H1 (cell line): ENCODE data around the gene ARHGAP10. TPM values are rescaled to one million over a fixed set of nuclear protein-coding genes. Genes with fewer than 3 reads are reported as not detected.

Experiments
- CTCF ChIA-PET: fragments of 300-600 bp; sonication (Branson Sonifier 250); formaldehyde crosslinking; loops from one replicate; lab custom pipeline; 2021; ENCODE audit not compliant: partially characterized antibody; lab: Charles Lee
- POLR2A ChIA-PET: fragments of 300-600 bp; sonication (Branson Sonifier 250); formaldehyde crosslinking; loops from one replicate; lab custom pipeline; 2021; ENCODE audit warnings: inconsistent platforms; ENCODE audit not compliant: partially characterized antibody; lab: Charles Lee
- DNase-seq, 2 experiments: peaks; one replicate each; pipeline versions ENCODE4 v3.0.0 to v3.0.0-alpha.2; 2010 to 2022; ENCODE audit warnings: low spot score in 2 of 2, low read depth in 1 of 2, mixed read lengths in 1 of 2
- FAIRE-seq: peaks from 2 replicates; lab custom pipeline; 2011; peaks lifted over from hg19 to GRCh38; lab: Jason Lieb, UNC
- H2AFZ ChIP-seq: 2 replicates; pipeline ENCODE4 v1.8.1; 2012; ENCODE audit warnings: low read length, inconsistent platforms
- H2AK5ac ChIP-seq: 2 replicates; pipeline ENCODE4 v1.6.1; 2013; ENCODE audit warnings: low read depth, low read length
- H2BK120ac ChIP-seq: replicated peaks from 2 replicates; pipeline ENCODE3; 2013; ENCODE audit warnings: low read depth, low read length, inconsistent platforms
- H2BK12ac ChIP-seq: 2 replicates; pipeline ENCODE4 v1.6.1; 2013; ENCODE audit warnings: low read depth, low read length
- H2BK15ac ChIP-seq: 2 replicates; pipeline ENCODE4 v1.6.1; 2013; ENCODE audit warnings: low read length
- H2BK20ac ChIP-seq: 2 replicates; pipeline ENCODE4 v1.6.1; 2013; ENCODE audit warnings: low read length
- H2BK5ac ChIP-seq: 2 replicates; pipeline ENCODE4 v1.6.1; 2013; ENCODE audit warnings: low read depth, low read length
- H3K14ac ChIP-seq: 2 replicates; pipeline ENCODE4 v1.6.1; 2013; ENCODE audit warnings: inconsistent platforms; ENCODE audit not compliant: insufficient read length
- H3K18ac ChIP-seq: 2 replicates; pipeline ENCODE4 v1.6.1; 2013; ENCODE audit warnings: low read length; ENCODE audit errors: extremely low read depth
- H3K23ac ChIP-seq: 2 replicates; pipeline ENCODE4 v1.6.1; 2013; ENCODE audit warnings: inconsistent platforms; ENCODE audit not compliant: insufficient read length
- H3K23me2 ChIP-seq: 2 replicates; pipeline ENCODE4 v1.6.1; 2013; ENCODE audit warnings: low read depth, low read length
- H3K27ac ChIP-seq: 2 replicates; pipeline ENCODE4 v1.6.1; 2011; ENCODE audit warnings: low read depth, low read length, inconsistent platforms
- H3K27me3 ChIP-seq, 4 experiments: replicated peaks in 1 of 4; 1 replicate in 1 of 4; 2 replicates in 3 of 4; pipeline versions ENCODE4 v1.6.1 to v1.8.1; 2011 to 2013; ENCODE audit warnings: low read length in 3 of 4, mild to moderate bottlenecking in 3 of 4, inconsistent platforms in 2 of 4, mixed read lengths in 2 of 4, moderate library complexity in 1 of 4; ENCODE audit not compliant: control insufficient read depth in 3 of 4, insufficient read depth in 3 of 4; ENCODE audit errors: extremely low read depth in 1 of 4
- H3K36me3 ChIP-seq, 4 experiments: 2 replicates each; pipeline versions ENCODE4 v1.6.1 to v1.8.1; 2011 to 2013; ENCODE audit warnings: mild to moderate bottlenecking in 4 of 4, low read length in 3 of 4, moderate library complexity in 2 of 4, control low read depth in 1 of 4, inconsistent platforms in 1 of 4; ENCODE audit not compliant: insufficient read depth in 4 of 4, control insufficient read depth in 2 of 4
- H3K4ac ChIP-seq: replicated peaks from 2 replicates; pipeline ENCODE3; 2013; ENCODE audit warnings: low read length, low read depth, mixed read lengths, inconsistent platforms; ENCODE audit not compliant: insufficient read length
- H3K4me1 ChIP-seq, 4 experiments: replicated peaks in 1 of 4; 1 replicate in 1 of 4; 2 replicates in 3 of 4; pipeline versions ENCODE4 v1.6.1 to v1.8.1; 2011 to 2013; ENCODE audit warnings: low read length in 3 of 4, inconsistent platforms in 2 of 4, mixed read lengths in 1 of 4; ENCODE audit not compliant: insufficient read depth in 4 of 4, control insufficient read depth in 3 of 4
- H3K4me2 ChIP-seq, 2 experiments: 2 replicates each; pipeline versions ENCODE4 v1.6.1 to v1.8.1; 2011 to 2013; ENCODE audit warnings: low read depth in 2 of 2, low read length in 2 of 2, control low read depth in 1 of 2, inconsistent platforms in 1 of 2, mild to moderate bottlenecking in 1 of 2; ENCODE audit not compliant: insufficient read depth in 1 of 2
- H3K4me3 ChIP-seq, 4 experiments: fragments of 200-600, 300-600 bp in 1 of 4; sonication (generic), shearing (Covaris generic), sonication (Bioruptor Twin) in 1 of 4; 2 replicates each; pipeline versions ENCODE4 v1.5.1 to v1.8.1; 2011 to 2016; ENCODE audit warnings: low read length in 4 of 4, low read depth in 3 of 4, control low read depth in 2 of 4, inconsistent platforms in 2 of 4, mild to moderate bottlenecking in 2 of 4, mixed read lengths in 1 of 4, moderate library complexity in 1 of 4; ENCODE audit not compliant: insufficient read depth in 2 of 4; ENCODE audit errors: extremely low read depth in 1 of 4
- H3K56ac ChIP-seq: replicated peaks from 2 replicates; pipeline ENCODE3; 2013; ENCODE audit warnings: low read depth, mild to moderate bottlenecking, mixed read lengths, low read length, inconsistent platforms; ENCODE audit not compliant: insufficient read length
- H3K79me1 ChIP-seq: 2 replicates; pipeline ENCODE4 v1.6.1; 2013; ENCODE audit warnings: low read depth, low read length, control low read depth
- H3K79me2 ChIP-seq, 2 experiments: 2 replicates each; pipeline versions ENCODE4 v1.6.1 to v1.8.1; 2012 to 2013; ENCODE audit warnings: low read length in 2 of 2, mild to moderate bottlenecking in 2 of 2, inconsistent platforms in 1 of 2; ENCODE audit not compliant: insufficient read depth in 2 of 2, control insufficient read depth in 1 of 2
- H3K9ac ChIP-seq, 4 experiments: replicated peaks in 1 of 4; 1 replicate in 1 of 4; 2 replicates in 3 of 4; pipeline versions ENCODE4 v1.6.1 to v1.8.1; 2011 to 2013; ENCODE audit warnings: low read depth in 3 of 4, low read length in 3 of 4, control low read depth in 2 of 4, mild to moderate bottlenecking in 2 of 4, moderate library complexity in 2 of 4, inconsistent platforms in 1 of 4; ENCODE audit errors: extremely low read depth in 1 of 4
- H3K9me3 ChIP-seq, 2 experiments: 2 replicates each; pipeline versions ENCODE4 v1.6.1 to v1.8.1; 2012 to 2013; ENCODE audit warnings: mild to moderate bottlenecking in 2 of 2, moderate library complexity in 2 of 2, control low read depth in 1 of 2, inconsistent platforms in 1 of 2, low read depth in 1 of 2, low read length in 1 of 2, mixed read lengths in 1 of 2; ENCODE audit not compliant: insufficient read depth in 2 of 2
- H4K20me1 ChIP-seq, 2 experiments: replicated peaks in 1 of 2; 2 replicates each; pipeline versions ENCODE3 to v1.8.1; 2011 to 2013; ENCODE audit warnings: inconsistent platforms in 2 of 2, low read length in 2 of 2, mild to moderate bottlenecking in 1 of 2; ENCODE audit not compliant: insufficient read depth in 2 of 2, control insufficient read depth in 1 of 2
- H4K5ac ChIP-seq: 2 replicates; pipeline ENCODE4 v1.6.1; 2013; ENCODE audit warnings: low read length, low read depth, mixed read lengths, inconsistent platforms; ENCODE audit not compliant: insufficient read length
- H4K8ac ChIP-seq: 2 replicates; pipeline ENCODE4 v1.8.0; 2013; ENCODE audit warnings: mild to moderate bottlenecking, moderate library complexity, low read length, inconsistent platforms; ENCODE audit not compliant: insufficient read depth; ENCODE audit errors: extremely low read depth
- H4K91ac ChIP-seq: replicated peaks from 2 replicates; pipeline ENCODE3; 2013; ENCODE audit warnings: low read length, mixed read lengths, inconsistent platforms; ENCODE audit not compliant: insufficient read length
- ATF3 ChIP-seq: IDR thresholded peaks from 2 replicates; pipeline ENCODE4 v1.6.1; 2011; ENCODE audit warnings: low read depth, mild to moderate bottlenecking, low read length; ENCODE audit not compliant: insufficient read depth
- CBX5 ChIP-seq: fragments of 300-800, 300-1000 bp; sonication (generic); IDR thresholded peaks from 2 replicates; pipeline ENCODE4 v1.7.1; 2016; ENCODE audit warnings: antibody characterized with exemption, low read length, low read depth
- CBX8 ChIP-seq: fragments of 300-800, 300-1000 bp; sonication (generic); IDR thresholded peaks from 2 replicates; pipeline ENCODE4 v1.7.1; 2016; ENCODE audit warnings: low read depth, low read length, borderline replicate concordance
- GTF2F1 ChIP-seq: IDR thresholded peaks from 2 replicates; pipeline ENCODE4 v1.6.1; 2012; ENCODE audit warnings: low read depth, low read length, improper control_type of control experiment, borderline replicate concordance
- HDAC6 ChIP-seq: IDR thresholded peaks from one replicate; pipeline ENCODE4 v1.7.1; 2012; ENCODE audit warnings: low read depth, mild to moderate bottlenecking, inconsistent platforms, low read length, moderate library complexity
- JUN ChIP-seq: IDR thresholded peaks from 2 replicates; pipeline ENCODE4 v1.6.1; 2011; ENCODE audit warnings: low read depth, mild to moderate bottlenecking, improper control_type of control experiment, low read length
- MAFK ChIP-seq: IDR thresholded peaks from 2 replicates; pipeline ENCODE4 v1.6.1; 2012; ENCODE audit warnings: low read depth, mild to moderate bottlenecking, improper control_type of control experiment, low read length
- POU5F1 ChIP-seq: IDR thresholded peaks from 2 replicates; pipeline ENCODE4 v1.6.1; 2011; ENCODE audit warnings: low read depth, mild to moderate bottlenecking, low read length, moderate library complexity
- RFX5 ChIP-seq: IDR thresholded peaks from 2 replicates; pipeline ENCODE4 v1.6.1; 2011; ENCODE audit warnings: low read depth, low read length, improper control_type of control experiment, borderline replicate concordance
- RNF2 ChIP-seq: fragments of 200-900, 300-1000 bp; sonication (generic); IDR thresholded peaks from 2 replicates; pipeline ENCODE4 v1.7.1; 2016; ENCODE audit warnings: borderline replicate concordance, low read depth, mild to moderate bottlenecking, antibody characterized with exemption, low read length; ENCODE audit not compliant: poor library complexity, severe bottlenecking; ENCODE audit errors: missing control alignments
- RXRA ChIP-seq: IDR thresholded peaks from 2 replicates; pipeline ENCODE4 v1.6.1; 2011; ENCODE audit warnings: low read depth, mild to moderate bottlenecking, low read length, moderate library complexity; ENCODE audit not compliant: insufficient read depth
- SAP30 ChIP-seq: fragments of 300-600 bp; sonication (generic); IDR thresholded peaks from 2 replicates; pipeline ENCODE4 v1.7.1; 2012; ENCODE audit warnings: low read length, moderate library complexity, mild to moderate bottlenecking, inconsistent platforms; ENCODE audit not compliant: insufficient read depth, insufficient replicate concordance
- SP4 ChIP-seq: IDR thresholded peaks from 2 replicates; pipeline ENCODE4 v1.6.1; 2012; ENCODE audit warnings: low read length, inconsistent platforms
- YY1 ChIP-seq: IDR thresholded peaks from 2 replicates; pipeline ENCODE4 v1.6.1; 2011; ENCODE audit warnings: low read depth, mild to moderate bottlenecking, low read length
- WGBS, 2 experiments: shearing (Covaris generic) in 1 of 2; methylation state at CpG; one replicate each; pipeline versions ENCODE4 v1.1.6 to v1.1.7; 2013 to 2015; ENCODE audit warnings: low lambda C conversion rate in 2 of 2, mixed read lengths in 2 of 2, inconsistent platforms in 1 of 2, low coverage in 1 of 2, missing lambda C conversion rate in 1 of 2; ENCODE audit not compliant: insufficient replicate concordance in 2 of 2, insufficient coverage in 1 of 2, insufficient read length in 1 of 2; ENCODE audit errors: extremely low coverage in 1 of 2, missing lambda C conversion rate in 1 of 2; 5-methylcytosine and 5-hydroxymethylcytosine counted together
- polyA plus RNA-seq, 7 experiments: library from polyadenylated mRNA; depleted of rRNA in 3 of 7; stranded (reverse) in 5 of 7; unstranded in 2 of 7; fragments of >200 nt in 5 of 7; fragments of 200-250 nt in 2 of 7; gene quantifications; 1 replicate in 5 of 7; 2 replicates in 1 of 7; 4 replicates in 1 of 7; pipeline versions ENCODE4 v1.2.1 to v1.2.3, GENCODE V29; 2011 to 2013; ENCODE audit warnings: missing spikeins in 2 of 7, mixed read lengths in 2 of 7
- total RNA-seq: library from RNA; stranded (reverse); fragmentation: NEBNext Ultra II Directional; extraction: Animal tissue kit (Norgen Biotek cat#: 25700); gene quantifications from 2 replicates; pipeline ENCODE4 v1.2.1, GENCODE V29; 2021

ARHGAP10 gene
- total and polyA plus RNA-seq, 2 of the 8 experiments (the other 6 are each of a cell fraction or from before 2014, with no cell fraction given), result 3.7 to 6.1 TPM

GRCh38 chr4:147691820-147692219 lies 40.1 kb upstream of the ARHGAP10 start:
- no peak overlapping the region for H2AK5ac ChIP-seq
- no peak overlapping the region for H3K4me3 ChIP-seq
- no peak overlapping the region for H4K5ac ChIP-seq
- H3K23me2 ChIP-seq, result no peaks in the 10 kb centered on the region
- DNase-seq, result no peak
- no peaks in the 10 kb centered on the region for H3K27me3 ChIP-seq
- no peaks in the 10 kb centered on the region for H3K79me1 ChIP-seq
- no peak overlapping the region for H2BK15ac ChIP-seq
- H2BK20ac ChIP-seq, result no peak overlapping the region
- no peak overlapping the region for H3K56ac ChIP-seq
- H3K4ac ChIP-seq, result no peak overlapping the region
- H3K9me3 ChIP-seq, result no peaks in the 10 kb centered on the region
- no peaks in the 10 kb centered on the region for H3K36me3 ChIP-seq
- H4K20me1 ChIP-seq, result no peaks in the 10 kb centered on the region
- no peak overlapping the region for H3K4me2 ChIP-seq
- no peak overlapping the region for H4K8ac ChIP-seq
- H2BK5ac ChIP-seq, result no peak overlapping the region
- no peak overlapping the region for H3K9ac ChIP-seq
- H3K4me1 ChIP-seq, result no peaks in the 10 kb centered on the region
- WGBS, 2 experiments, result 83% methylated on average over 2 of the region's 2 CpGs; no CpG with 5 or more reads in 1 of the 2 experiments
- H3K14ac ChIP-seq, result no peak overlapping the region
- H3K18ac ChIP-seq, result no peak overlapping the region
- no peak overlapping the region for H4K91ac ChIP-seq
- no peak overlapping the region for H3K23ac ChIP-seq
- H3K79me2 ChIP-seq, result no peaks in the 10 kb centered on the region
- no peak overlapping the region for H2BK120ac ChIP-seq
- H2AFZ ChIP-seq, result no peak overlapping the region
- no peak overlapping the region for H3K27ac ChIP-seq
- no peak overlapping the region for H2BK12ac ChIP-seq
- no peak for FAIRE-seq
- ChIA-PET CTCF (interaction anchor here (1.5 to 3.3 kb wide), 2 partner anchors 16 to 175 kb away, joined by 3 to 17 read pairs; no protein-coding TSS in a partner anchor), POLR2A (no interaction called here)
- no peak; the same call in 1 of the 2 replicates for TF ChIP-seq MAFK
- no peak for TF ChIP-seq SAP30
- TF ChIP-seq SP4, result no peak
- no peak for TF ChIP-seq HDAC6
- TF ChIP-seq CBX5, result no peak
- TF ChIP-seq RFX5, result no peak
- TF ChIP-seq POU5F1, result no peak
- TF ChIP-seq CBX8, result no peak
- no peak for TF ChIP-seq RXRA
- TF ChIP-seq ATF3, result no peak
- TF ChIP-seq YY1, result no peak
- TF ChIP-seq RNF2, result no peak
- TF ChIP-seq GTF2F1, result no peak
- TF ChIP-seq JUN, result no peak
